Activated CD8-positive, alpha-beta T cell treated with anti-CD3 and anti-CD28 coated beads, Interleukin-2, amount 10 ng/mL, durations not matched to agents 7 days and 5 days (primary cell): ENCODE measurements around the gene C2orf68. TPM values are rescaled to one million over a fixed set of nuclear protein-coding genes. Genes with fewer than 3 reads are reported as not detected.
"Not testable (repeated sequence)": the region's sequence is repeated elsewhere in the genome, so short reads cannot be mapped to it uniquely, and the experiment has no call there.

ENCODE experiments used
- ATAC-seq: fragments of 150-1000 bp; cut with Tn5 transposase; one replicate; pipeline ENCODE4 v1.10.0; 2021; ENCODE audit warnings: moderate library complexity
- CTCF ChIA-PET: fragments of 350-600 bp; sonication (Branson Sonifier 250); formaldehyde crosslinking; loops from one replicate; lab custom pipeline; 2021; ENCODE audit warnings: antibody characterized with exemption; lab: Charles Lee
- POLR2A ChIA-PET: fragments of 350-600 bp; sonication (Branson Sonifier 250); formaldehyde crosslinking; loops from one replicate; lab custom pipeline; 2021; ENCODE audit warnings: antibody characterized with exemption; lab: Charles Lee
- DNase-seq: peaks from one replicate; pipeline ENCODE4 v3.0.0-alpha.2; 2020
- H3K27ac Mint-ChIP-seq: one replicate; pipeline ENCODE4 v1.8.0; 2021; ENCODE audit warnings: mild to moderate bottlenecking, mixed read lengths
- H3K27me3 Mint-ChIP-seq: one replicate; pipeline ENCODE4 v1.8.0; 2021; ENCODE audit warnings: low read depth, mixed read lengths
- H3K36me3 Mint-ChIP-seq: one replicate; pipeline ENCODE4 v1.8.0; 2021; ENCODE audit warnings: low read depth, mixed read lengths
- H3K4me1 Mint-ChIP-seq: one replicate; pipeline ENCODE4 v1.8.0; 2021; ENCODE audit warnings: low read depth, mixed read lengths
- H3K4me3 Mint-ChIP-seq: one replicate; pipeline ENCODE4 v1.8.0; 2021; ENCODE audit warnings: mild to moderate bottlenecking, mixed read lengths
- H3K9me3 Mint-ChIP-seq: one replicate; pipeline ENCODE4 v1.8.0; 2022; ENCODE audit warnings: mixed read lengths; ENCODE audit not compliant: insufficient read depth
- total RNA-seq, 2 experiments: library from RNA; stranded (reverse); gene quantifications; one replicate each; pipeline ENCODE4 v1.2.3, GENCODE V29; 2021

The C2orf68 gene
- total RNA-seq, 2 experiments from 2014 or later: 38.9 to 43.4 TPM

DNA sequence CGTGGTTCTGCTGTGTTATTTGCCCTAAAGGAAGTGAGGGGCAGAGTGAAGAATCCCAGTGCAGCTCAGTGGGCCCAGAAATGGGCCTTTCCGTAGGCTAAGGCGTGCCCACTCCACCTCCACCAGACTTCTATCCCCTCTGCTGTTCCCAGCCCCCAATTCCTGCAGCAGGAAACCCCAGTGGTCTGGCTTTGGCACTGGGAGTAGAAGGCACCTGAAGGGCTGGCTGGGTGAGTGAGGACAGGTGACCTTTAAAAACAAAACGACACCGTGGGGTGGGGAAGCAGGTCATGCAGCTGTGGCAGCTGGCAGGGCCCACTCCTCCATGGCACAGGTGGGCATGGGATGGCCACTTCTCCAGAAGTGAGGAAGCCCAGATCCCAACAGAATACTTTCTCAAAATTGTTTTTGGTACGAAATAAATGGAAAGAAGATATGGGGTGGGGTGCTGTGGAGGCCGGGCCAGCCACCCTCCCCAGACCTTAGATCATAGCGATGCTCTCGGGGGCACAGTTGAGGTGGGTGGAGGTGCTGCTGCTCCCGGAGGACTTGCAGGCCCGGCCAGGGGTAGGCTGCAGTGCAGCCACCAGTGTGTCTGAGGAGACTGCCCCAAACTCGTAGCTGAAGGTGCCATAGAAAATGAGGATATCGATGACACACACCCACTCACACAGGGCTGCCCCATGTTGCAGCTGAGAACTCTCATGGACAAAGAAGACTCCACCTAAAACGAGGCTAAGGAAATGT is 13.1 kb downstream of the C2orf68 start:
- no peaks in the 10 kb centered on the region for H3K27me3 Mint-ChIP-seq
- no peaks in the 10 kb centered on the region for H3K9me3 Mint-ChIP-seq
- DNase-seq: no peak
- H3K4me3 Mint-ChIP-seq: no peak overlapping the region
- peaks cover 46% of the 10 kb centered on the region for H3K4me1 Mint-ChIP-seq
- CTCF ChIA-PET: no interaction called here
- H3K27ac Mint-ChIP-seq: no peak overlapping the region
- no peak for ATAC-seq
- peaks cover 27% of the 10 kb centered on the region for H3K36me3 Mint-ChIP-seq
- POLR2A ChIA-PET: interaction anchor here (1.3 to 2.3 kb wide), 2 partner anchors 8 to 11 kb away, joined by 6 read pairs; no protein-coding TSS in a partner anchor

DNA sequence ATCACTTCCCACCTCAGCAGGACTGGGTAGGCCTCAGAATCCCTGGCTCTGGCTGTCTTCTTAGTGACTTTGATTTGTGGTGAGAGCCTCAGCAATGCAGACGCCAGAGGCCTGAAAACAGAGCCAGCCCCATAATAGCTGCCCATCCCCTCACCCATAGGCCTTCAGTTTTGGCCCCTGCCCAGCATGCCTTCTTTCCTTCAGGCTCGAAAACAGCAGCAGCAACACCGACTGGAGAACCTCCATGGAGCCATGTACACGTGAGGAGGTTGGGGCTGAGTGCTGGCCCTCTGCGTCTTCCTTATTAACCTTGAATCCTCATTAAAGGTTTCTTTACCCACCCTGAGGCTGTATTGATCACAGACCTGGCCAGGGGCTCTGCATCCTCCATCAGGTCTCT is 14.6 kb downstream of the C2orf68 start:
- no peak for ATAC-seq
- ChIA-PET POLR2A (interaction anchor here (0.6 to 4.6 kb wide), 4 partner anchors 9 to 15 kb away, joined by 3 to 28 read pairs (median 18); partner anchors contain the start of genes C2orf68 and VAMP5), CTCF (interaction anchor here (1.7 to 2.7 kb wide), 2 partner anchors 40 to 45 kb away, joined by 7 to 8 read pairs; no protein-coding TSS in a partner anchor)
- Mint-ChIP-seq H3K27me3 (no peaks in the 10 kb centered on the region), H3K27ac (peak overlapping the region; percentile 97), H3K36me3 (peaks cover 31% of the 10 kb centered on the region), H3K4me3 (peak overlapping the region; percentile 100), H3K9me3 (no peaks in the 10 kb centered on the region), H3K4me1 (peaks cover 41% of the 10 kb centered on the region)
- DNase-seq: no peak

DNA sequence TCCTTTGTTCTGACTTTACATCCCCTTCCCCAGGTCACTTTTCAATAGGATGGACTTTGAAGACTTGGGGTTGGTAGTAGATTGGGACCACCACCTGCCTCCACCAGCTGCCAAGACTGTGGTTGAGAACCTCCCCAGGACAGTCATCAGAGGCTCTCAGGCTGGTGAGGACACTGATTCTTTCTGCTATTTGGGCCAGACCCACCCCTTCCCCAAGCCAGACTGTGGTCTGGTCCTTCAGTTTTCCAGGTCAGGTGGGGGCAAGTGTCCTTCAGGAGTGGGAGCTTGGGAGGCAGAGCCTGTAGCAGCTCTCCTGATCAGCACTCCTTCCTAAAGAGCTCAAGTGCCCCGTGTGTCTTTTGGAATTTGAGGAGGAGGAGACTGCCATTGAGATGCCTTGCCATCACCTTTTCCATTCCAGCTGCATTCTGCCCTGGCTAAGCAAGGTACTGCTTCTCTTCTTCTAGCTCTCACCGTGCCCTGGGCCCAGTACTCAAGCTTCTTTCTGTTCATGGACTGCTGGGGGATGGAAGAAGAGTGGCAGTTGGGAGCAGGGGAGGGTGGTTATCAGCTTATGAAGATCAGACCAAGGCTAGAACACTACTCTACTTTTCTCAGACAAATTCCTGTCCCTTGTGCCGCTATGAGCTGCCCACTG is 15.3 kb downstream of the C2orf68 start:
- Mint-ChIP-seq H3K27ac (peak overlapping the region; percentile 97), H3K9me3 (no peaks in the 10 kb centered on the region), H3K36me3 (peaks cover 33% of the 10 kb centered on the region), H3K4me1 (peaks cover 37% of the 10 kb centered on the region), H3K4me3 (peak overlapping the region; percentile 100), H3K27me3 (no peaks in the 10 kb centered on the region)
- ATAC-seq (no peak), DNase-seq (no peak)
- POLR2A ChIA-PET: interaction anchor here (0.6 to 4.6 kb wide), 9 partner anchors 9 to 351 kb away, joined by 3 to 28 read pairs (median 12); partner anchors contain the start of genes C2orf68, MAT2A, USP39 and VAMP5
- CTCF ChIA-PET: interaction anchor here (1.4 to 2.7 kb wide), 3 partner anchors 40 to 175 kb away, joined by 5 to 8 read pairs (median 7); no protein-coding TSS in a partner anchor

DNA sequence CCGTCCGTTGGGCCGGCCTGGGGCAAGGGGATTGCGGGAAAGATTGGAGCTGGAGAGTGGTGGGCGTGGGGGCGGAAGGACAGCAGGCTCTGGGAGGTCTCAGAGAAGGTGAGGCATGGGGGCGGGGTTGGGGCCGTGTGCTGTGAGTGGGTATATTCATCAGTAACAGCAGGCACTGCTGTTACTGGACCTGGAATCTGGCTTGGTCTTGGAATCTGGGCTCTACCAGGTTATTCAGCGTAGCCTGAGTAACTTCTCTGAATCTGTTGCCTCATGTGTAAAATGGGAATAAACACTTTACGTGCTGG is 15.9 kb downstream of the C2orf68 start:
- H3K9me3 Mint-ChIP-seq: no peaks in the 10 kb centered on the region
- ATAC-seq (peak; percentile 9), DNase-seq (no peak)
- ChIA-PET POLR2A (interaction anchor here (0.6 to 4.6 kb wide), 11 partner anchors 9 to 350 kb away, joined by 3 to 28 read pairs (median 8); partner anchors contain the start of genes C2orf68, GGCX, MAT2A and USP39), CTCF (interaction anchor here (1.1 to 2.7 kb wide), 4 partner anchors 41 to 175 kb away, joined by 5 to 12 read pairs (median 8); no protein-coding TSS in a partner anchor)
- peak overlapping the region; percentile 97 for H3K27ac Mint-ChIP-seq
- no peaks in the 10 kb centered on the region for H3K27me3 Mint-ChIP-seq
- peak overlapping the region; percentile 100 for H3K4me3 Mint-ChIP-seq
- peaks cover 36% of the 10 kb centered on the region for H3K36me3 Mint-ChIP-seq
- H3K4me1 Mint-ChIP-seq: peaks cover 37% of the 10 kb centered on the region

DNA sequence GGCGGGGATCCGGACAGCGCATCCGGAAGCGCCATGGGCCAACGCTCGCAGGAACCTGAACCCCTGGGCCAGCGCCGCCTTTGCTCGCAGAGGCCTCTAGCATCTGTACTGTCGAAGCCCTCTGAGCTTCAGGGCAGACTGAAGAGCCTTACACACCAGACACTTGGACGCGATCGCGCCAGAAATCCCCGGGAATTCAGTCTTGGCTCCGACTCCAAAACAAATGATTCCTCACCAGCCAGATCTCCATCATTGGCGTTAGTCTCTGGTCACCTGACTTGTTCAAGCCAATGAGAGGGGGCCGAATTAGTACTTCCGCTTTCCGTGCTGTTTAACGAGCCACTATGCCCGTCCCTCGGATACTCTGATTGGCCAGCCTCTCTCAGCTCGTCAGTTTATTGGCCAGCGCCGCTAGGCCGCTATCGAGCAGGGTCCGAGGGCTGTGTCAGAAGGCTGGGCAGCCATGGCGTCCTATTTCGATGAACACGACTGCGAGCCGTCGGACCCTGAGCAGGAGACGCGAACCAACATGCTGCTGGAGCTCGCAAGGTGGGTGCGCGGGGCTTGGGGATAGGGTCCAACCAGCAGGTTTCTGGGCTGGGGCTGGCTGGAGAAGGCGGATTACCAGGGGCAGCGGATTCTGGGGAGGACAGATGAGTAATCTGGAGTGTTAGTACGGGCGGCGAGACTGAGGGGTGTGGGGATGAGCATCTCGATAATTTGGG is 16.4 kb downstream of the C2orf68 start, which contains the start of gene RNF181:
Gene RNF181 (plus strand): TSS at position 445 of the 725 bp plus-strand sequence. CDS start 19 bp downstream, at position 464.
- peak within 1 kb of the TSS; percentile 100 for H3K4me3 Mint-ChIP-seq

DNA sequence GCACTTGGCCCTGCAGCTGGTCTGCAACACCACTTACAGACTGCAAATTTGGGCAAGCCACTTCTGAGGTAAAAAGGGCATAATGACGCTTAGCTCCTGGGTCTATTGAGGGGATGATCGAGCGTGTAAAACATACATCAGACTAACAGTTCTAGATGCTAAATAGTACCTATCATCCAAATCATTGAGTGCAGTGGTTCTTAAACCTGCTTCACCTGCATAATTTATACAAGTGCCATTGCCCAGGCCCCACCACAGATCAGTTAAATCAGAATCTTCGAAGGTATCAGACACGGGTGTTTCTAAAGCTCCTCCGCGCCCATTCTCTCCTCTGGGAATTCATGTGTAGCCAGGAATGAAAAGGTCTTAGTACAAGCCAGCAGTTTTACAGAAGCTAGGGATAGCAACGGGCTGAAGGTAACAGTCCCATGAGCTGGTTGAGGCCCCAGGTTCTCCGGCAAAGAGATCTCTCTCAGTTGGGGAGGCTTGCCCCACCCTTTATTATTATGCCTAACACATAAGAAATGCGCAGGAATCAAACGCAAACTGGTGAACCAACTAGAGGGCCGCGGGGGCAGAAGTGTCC is 17.1 kb downstream of the C2orf68 start:
- Mint-ChIP-seq H3K36me3 (peaks cover 38% of the 10 kb centered on the region), H3K27me3 (no peaks in the 10 kb centered on the region), H3K27ac (peak overlapping the region; percentile 97), H3K4me3 (peak overlapping the region; percentile 100), H3K9me3 (no peaks in the 10 kb centered on the region), H3K4me1 (peaks cover 42% of the 10 kb centered on the region)
- ChIA-PET CTCF (interaction anchor here (0.9 to 2.7 kb wide), 6 partner anchors 10 to 173 kb away, joined by 3 to 12 read pairs (median 6); partner anchors contain the start of gene VAMP5), POLR2A (interaction anchor here (0.5 to 4.6 kb wide), 13 partner anchors 8 to 557 kb away, joined by 3 to 28 read pairs (median 6); partner anchors contain the start of genes C2orf68, ELMOD3, GGCX and TGOLN2)
- DNase-seq: no peak
- ATAC-seq: no peak

More for the DNA sequence above, 16.4 kb downstream of the C2orf68 start, which contains the start of gene RNF181:
- Mint-ChIP-seq H3K4me1 (peaks cover 37% of the 10 kb centered on the region), H3K27me3 (no peaks in the 10 kb centered on the region), H3K36me3 (peaks cover 36% of the 10 kb centered on the region), H3K9me3 (no peaks in the 10 kb centered on the region), H3K27ac (peak within 1 kb of the TSS; percentile 97)
- ChIA-PET POLR2A (interaction anchor here (0.5 to 4.6 kb wide), 16 partner anchors 8 to 556 kb away, joined by 3 to 28 read pairs (median 4); partner anchors contain the start of genes C2orf68, GGCX, MAT2A and TGOLN2), CTCF (interaction anchor here (0.9 to 2.7 kb wide), 6 partner anchors 9 to 174 kb away, joined by 3 to 12 read pairs (median 6); partner anchors contain the start of gene VAMP5)
- DNase-seq (peak; percentile 96), ATAC-seq (peak; percentile 100)

DNA sequence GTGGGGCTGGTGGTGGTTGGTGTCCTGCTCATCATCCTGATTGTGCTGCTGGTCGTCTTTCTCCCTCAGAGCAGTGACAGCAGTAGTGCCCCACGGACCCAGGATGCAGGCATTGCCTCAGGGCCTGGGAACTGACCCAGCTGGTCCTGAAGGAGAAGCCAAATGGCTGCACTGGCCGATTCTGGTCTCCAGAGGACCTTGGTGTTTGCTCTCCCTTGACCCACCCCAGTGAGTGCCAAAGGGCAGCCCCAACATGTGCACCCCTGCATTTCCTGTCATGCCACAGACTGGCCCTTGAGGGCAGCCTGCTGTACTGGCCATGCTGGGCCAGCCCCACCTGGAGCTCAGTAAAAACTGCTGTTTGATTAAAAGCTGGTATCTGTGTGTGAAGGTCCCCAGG is 18.8 kb downstream of the C2orf68 start:
- no peak overlapping the region for H3K27ac Mint-ChIP-seq
- ATAC-seq (no peak), DNase-seq (no peak)
- H3K4me1 Mint-ChIP-seq: peaks cover 51% of the 10 kb centered on the region
- H3K36me3 Mint-ChIP-seq: peaks cover 34% of the 10 kb centered on the region
- CTCF ChIA-PET: no interaction called here
- H3K4me3 Mint-ChIP-seq: no peak overlapping the region
- POLR2A ChIA-PET: interaction anchor here (1.0 to 4.6 kb wide), 2 partner anchors 9 to 12 kb away, joined by 3 to 28 read pairs; partner anchors contain the start of gene VAMP5
- H3K9me3 Mint-ChIP-seq: no peaks in the 10 kb centered on the region
- H3K27me3 Mint-ChIP-seq: no peaks in the 10 kb centered on the region

DNA sequence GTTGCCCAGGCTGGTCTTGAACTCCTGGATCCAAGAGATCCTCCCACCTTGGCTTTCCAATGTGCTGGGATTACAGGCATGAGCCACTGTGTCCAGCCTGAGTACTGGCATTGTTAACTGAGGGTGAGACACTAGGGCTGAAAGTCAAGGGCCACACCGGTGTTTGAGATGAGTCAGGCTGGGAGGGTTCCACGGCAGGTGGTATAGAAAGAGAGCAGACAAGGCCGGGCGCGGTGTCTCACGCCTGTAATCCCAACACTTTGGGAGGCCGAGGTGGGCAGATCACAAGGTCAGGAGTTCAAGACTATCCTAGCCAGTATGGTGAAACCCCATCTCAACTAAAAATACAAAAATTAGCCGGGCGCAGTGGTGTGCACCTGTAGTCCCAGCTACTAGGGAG is 19.6 kb downstream of the C2orf68 start:
- H3K27ac Mint-ChIP-seq, CTCF ChIA-PET: not testable (repeated sequence)
- POLR2A ChIA-PET: interaction anchor here (1.0 kb wide), 1 partner anchor 13 kb away, joined by 3 read pairs; no protein-coding TSS in a partner anchor

DNA sequence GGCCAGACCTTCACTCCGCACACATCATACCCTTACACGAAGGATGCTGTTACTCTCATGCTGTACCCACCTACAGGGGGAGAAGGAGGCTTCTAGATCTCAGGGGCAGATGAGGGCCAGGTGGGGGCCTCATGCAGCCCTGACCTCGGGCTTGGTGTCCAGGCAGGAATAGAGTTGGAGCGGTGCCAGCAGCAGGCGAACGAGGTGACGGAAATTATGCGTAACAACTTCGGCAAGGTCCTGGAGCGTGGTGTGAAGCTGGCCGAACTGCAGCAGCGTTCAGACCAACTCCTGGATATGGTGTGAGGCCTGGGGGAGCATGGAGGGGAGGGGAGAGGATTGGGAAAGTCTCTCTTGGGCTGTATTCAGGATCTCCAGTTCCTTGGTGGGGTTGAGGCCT is 20.3 kb downstream of the C2orf68 start:
- no peak for DNase-seq
- CTCF ChIA-PET: no interaction called here
- Mint-ChIP-seq H3K9me3 (no peaks in the 10 kb centered on the region), H3K27me3 (no peaks in the 10 kb centered on the region), H3K4me3 (no peak overlapping the region), H3K27ac (no peak overlapping the region), H3K4me1 (peaks cover 49% of the 10 kb centered on the region), H3K36me3 (peaks cover 24% of the 10 kb centered on the region)
- POLR2A ChIA-PET: interaction anchor here (0.6 to 2.2 kb wide), 3 partner anchors 8 to 31 kb away, joined by 3 to 6 read pairs (median 5); partner anchors contain the start of gene GGCX
- ATAC-seq: no peak

More for the DNA sequence above, 19.6 kb downstream of the C2orf68 start:
- H3K9me3 Mint-ChIP-seq, H3K4me3 Mint-ChIP-seq, ATAC-seq, H3K27me3 Mint-ChIP-seq, DNase-seq: not testable (repeated sequence)
- H3K36me3 Mint-ChIP-seq: peaks cover 31% of the 10 kb centered on the region
- peaks cover 53% of the 10 kb centered on the region for H3K4me1 Mint-ChIP-seq

DNA sequence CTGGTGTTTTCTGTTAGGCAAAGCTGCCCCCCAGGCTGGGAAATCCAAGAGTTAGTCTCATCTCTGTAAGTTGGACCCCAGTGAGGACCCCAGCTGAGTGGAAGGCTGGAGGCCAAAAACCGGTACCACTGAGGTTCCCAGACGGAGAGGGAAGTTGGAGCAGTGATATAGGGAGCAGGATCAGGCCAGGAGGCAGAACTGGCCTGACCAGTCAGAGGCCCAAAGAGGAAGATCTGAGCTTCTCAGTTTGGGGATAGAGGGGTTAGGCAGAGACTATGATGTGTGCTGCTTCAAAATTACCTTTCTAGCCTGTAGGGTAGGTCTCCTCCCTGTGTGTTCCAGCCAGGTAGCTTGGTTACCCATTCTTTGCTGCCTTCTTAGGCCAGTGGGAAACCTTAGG is 20.9 kb downstream of the C2orf68 start:
- POLR2A ChIA-PET: interaction anchor here (0.9 to 2.2 kb wide), 3 partner anchors 8 to 30 kb away, joined by 3 to 6 read pairs (median 5); partner anchors contain the start of gene GGCX
- H3K4me1 Mint-ChIP-seq: peaks cover 51% of the 10 kb centered on the region
- H3K36me3 Mint-ChIP-seq: peaks cover 23% of the 10 kb centered on the region
- no peak overlapping the region for H3K27ac Mint-ChIP-seq
- H3K27me3 Mint-ChIP-seq: no peaks in the 10 kb centered on the region
- ATAC-seq: no peak
- CTCF ChIA-PET: no interaction called here
- DNase-seq: no peak
- no peak overlapping the region for H3K4me3 Mint-ChIP-seq
- no peaks in the 10 kb centered on the region for H3K9me3 Mint-ChIP-seq
